Heart right ventricle (tissue), 16 donors: Measurements from ENCODE around the gene KRT84. TPM values are rescaled to one million over a fixed set of nuclear protein-coding genes. Genes with fewer than 3 reads are reported as not detected.

Source experiments
- ATAC-seq, 8 donors: fragments of 200-7000 bp; cut with Tn5 transposase; one replicate each; pipeline ENCODE4 v1.9.1; 2020; ENCODE audit warnings: mild to moderate bottlenecking in 8 of 8, moderate library complexity in 8 of 8, moderate number of reproducible peaks in 1 of 8
- DNase-seq, 2 donors: peaks; one replicate each; pipeline ENCODE4 v3.0.0-alpha.2; 2020
- H3K27ac ChIP-seq, 10 donors: fragments of 200-600 bp; sonication (generic) in 2 of 10; one replicate each; pipeline versions ENCODE4 v1.5.0 to v1.8.0; 2020 to 2022; ENCODE audit warnings: mild to moderate bottlenecking in 3 of 10
- H3K27me3 ChIP-seq, 7 donors: fragments of 200-600 bp; one replicate each; pipeline ENCODE4 v1.8.0; 2021 to 2022; ENCODE audit warnings: mild to moderate bottlenecking in 2 of 7
- H3K36me3 ChIP-seq, 9 donors: fragments of 200-600 bp; sonication (generic) in 1 of 9; one replicate each; pipeline versions ENCODE4 v1.5.0 to v1.8.0; 2020 to 2022; ENCODE audit warnings: mild to moderate bottlenecking in 2 of 9
- H3K4me1 ChIP-seq, 9 donors: fragments of 200-600 bp; sonication (generic) in 1 of 9; one replicate each; pipeline versions ENCODE4 v1.5.0 to v1.8.0; 2020 to 2022; ENCODE audit warnings: mild to moderate bottlenecking in 4 of 9
- H3K4me3 ChIP-seq, 10 donors: fragments of 200-600 bp; sonication (generic) in 2 of 10; one replicate each; pipeline versions ENCODE4 v1.5.0 to v1.8.0; 2020 to 2022; ENCODE audit warnings: mild to moderate bottlenecking in 7 of 10, moderate library complexity in 2 of 10
- H3K9me3 ChIP-seq, 11 donors: fragments of 200-600 bp in 10 of 11; sonication (generic) in 2 of 11; one replicate each; pipeline versions ENCODE4 v1.5.0 to v1.8.0; 2013 to 2022; ENCODE audit warnings: mild to moderate bottlenecking in 2 of 11, control low read depth in 1 of 11, moderate library complexity in 1 of 11
- WGBS, 2 donors: extraction: QIAGEN DNeasy Blood & Tissue Kit; methylation state at CpG; one replicate each; pipeline ENCODE4 v1.1.7; 2013; ENCODE audit warnings: inconsistent platforms in 1 of 2; 5-methylcytosine and 5-hydroxymethylcytosine counted together
- intact Hi-C, 10 donors: fragments of 100-400 bp; cut with DNase I; formaldehyde crosslinking; loops; one replicate each; pipeline versions ENCODE4 v1.11.1 to v1.14.2; 2022
- polyA plus RNA-seq, 2 donors: library from polyadenylated mRNA; stranded (reverse); fragments of 200-250 nt; gene quantifications; one replicate each; pipeline ENCODE4 v1.2.3, GENCODE V29; 2013
- total RNA-seq, 10 donors: library from RNA; stranded (reverse); fragmentation: NEBNext Ultra II Directional in 3 of 10; extraction: Animal tissue kit (Norgen Biotek cat#: 25700) in 3 of 10; gene quantifications; one replicate each; pipeline versions ENCODE4 v1.2.1 to v1.2.4, GENCODE V29; 2021 to 2023
- TF ChIP-seq, protein P1 (sequence below), 9 donors: fragments of 200-600 bp; sonication (generic) in 2 of 9; IDR thresholded peaks; one replicate each; pipeline versions ENCODE4 v1.5.0 to v1.8.0; 2021 to 2022; ENCODE audit warnings: antibody characterized with exemption in 9 of 9, mild to moderate bottlenecking in 5 of 9, moderate library complexity in 1 of 9
- donor health status: Arrhythmogenic right ventricular cardiomyopathy.
- donor health status: ischemic (EF 13 %, LVEDD 7.1; RV severe dilation, severe dysfunction).
- donor health status: healthy with polysubstance abuse.
- donor health status: DM: no; HTN: yes; CAD: no.
- donor health status: DM: no; HTN: no; CAD: no.
- donor health status: ischemic (EF 25% LVEDD 6.9; RV normal size, moderate dysfunction).
- donor health status: ischemic (EF 25% LVEDD 5.7; RV mildly dilated, moderate dysfunction).
- donor health status: healthy.
- donor health status: DM: yes; HTN: yes; CAD: no.
- donor health status: Ischemic cardiomyopathy.
- donor health status: ischemic (EF 35%, LVEDD 5.7; RV mildly dilated, moderate dysfunction).
- donor health status: nonischemic (EF 11% LVEDD 7.7; RV severe dilation, severe dysfunction).
- donor health status: DM: yes; HTN: yes; CAD: no.
- donor health status: PGD.
- donor health status: ischemic (EF 29% LVEDD 5.4; RV normal size, mild dysfunction).
- donor health status: nonischemic (EF 23%, LVEDD 6.1; RV moderate dilation, normal function).

Gene KRT84
- total and polyA plus RNA-seq, 12 donors, result not detected

DNA sequence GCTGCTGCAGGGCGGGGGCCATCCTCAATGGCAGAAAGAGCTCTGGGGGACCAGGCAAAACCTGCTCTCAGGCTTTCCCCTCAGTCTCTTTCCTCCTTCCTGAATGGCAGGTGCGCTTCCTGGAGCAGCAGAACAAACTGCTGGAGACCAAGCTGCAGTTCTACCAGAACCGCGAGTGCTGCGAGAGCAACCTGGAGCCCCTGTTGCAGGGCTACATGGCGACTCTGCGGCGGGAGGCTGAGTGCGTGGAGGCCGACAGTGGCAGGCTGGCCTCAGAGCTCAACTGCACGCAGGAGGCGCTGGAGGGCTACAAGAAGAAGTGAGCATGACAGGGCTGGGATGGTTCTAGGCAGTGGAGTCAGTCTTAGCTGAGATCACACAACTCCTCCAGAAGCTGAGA lies 41.3 kb downstream of the KRT84 start:
- Histone ChIP-seq H3K4me1 (peaks cover 0 to 13% (median 0%) of the 10 kb centered on the region in 9 donors), H3K9me3 (peaks cover 0 to 18% (median 7%) of the 10 kb centered on the region in 11 donors), H3K4me3 (no peak overlapping the region), H3K27ac (no peak overlapping the region), H3K36me3 (no peaks in the 10 kb centered on the region), H3K27me3 (peaks cover 0 to 12% (median 0%) of the 10 kb centered on the region in 7 donors)
- TF ChIP-seq, protein P1, sequence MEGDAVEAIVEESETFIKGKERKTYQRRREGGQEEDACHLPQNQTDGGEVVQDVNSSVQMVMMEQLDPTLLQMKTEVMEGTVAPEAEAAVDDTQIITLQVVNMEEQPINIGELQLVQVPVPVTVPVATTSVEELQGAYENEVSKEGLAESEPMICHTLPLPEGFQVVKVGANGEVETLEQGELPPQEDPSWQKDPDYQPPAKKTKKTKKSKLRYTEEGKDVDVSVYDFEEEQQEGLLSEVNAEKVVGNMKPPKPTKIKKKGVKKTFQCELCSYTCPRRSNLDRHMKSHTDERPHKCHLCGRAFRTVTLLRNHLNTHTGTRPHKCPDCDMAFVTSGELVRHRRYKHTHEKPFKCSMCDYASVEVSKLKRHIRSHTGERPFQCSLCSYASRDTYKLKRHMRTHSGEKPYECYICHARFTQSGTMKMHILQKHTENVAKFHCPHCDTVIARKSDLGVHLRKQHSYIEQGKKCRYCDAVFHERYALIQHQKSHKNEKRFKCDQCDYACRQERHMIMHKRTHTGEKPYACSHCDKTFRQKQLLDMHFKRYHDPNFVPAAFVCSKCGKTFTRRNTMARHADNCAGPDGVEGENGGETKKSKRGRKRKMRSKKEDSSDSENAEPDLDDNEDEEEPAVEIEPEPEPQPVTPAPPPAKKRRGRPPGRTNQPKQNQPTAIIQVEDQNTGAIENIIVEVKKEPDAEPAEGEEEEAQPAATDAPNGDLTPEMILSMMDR (IDR thresholded peaks at IDR 0.05), result no peak
- no peak for DNase-seq
- intact Hi-C loops, result no loop called here
- no peak for ATAC-seq
- 83 to 89% methylated on average over 12 of the region's 12 CpGs for WGBS, 2 donors

DNA sequence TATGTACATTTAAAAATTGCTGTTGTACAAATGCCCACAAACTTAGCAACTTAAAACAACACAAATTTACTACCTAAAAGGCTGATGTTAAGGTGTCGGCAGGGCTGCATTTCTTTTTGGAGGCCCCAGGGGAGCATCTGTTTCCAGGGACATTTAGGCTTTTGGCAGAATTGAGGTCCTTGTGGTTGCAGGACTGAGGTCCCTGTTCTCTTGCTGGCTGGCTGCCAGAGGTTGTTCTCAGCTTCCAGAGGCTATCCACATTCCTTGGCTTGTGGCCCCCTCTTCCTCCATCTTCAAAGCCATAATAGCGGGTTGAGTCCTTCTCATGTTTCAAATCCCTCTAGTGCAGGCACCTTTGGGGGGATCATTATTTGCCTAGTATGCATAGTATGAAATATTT lies 41.9 kb downstream of the KRT84 start:
- peaks cover 0 to 12% (median 3%) of the 10 kb centered on the region in 7 donors for H3K27me3 ChIP-seq
- DNase-seq (no peak), ATAC-seq (no peak)
- no peak overlapping the region for H3K27ac ChIP-seq
- peaks cover 0 to 13% (median 0%) of the 10 kb centered on the region in 9 donors for H3K4me1 ChIP-seq
- WGBS, 2 donors, result 63 to 87% methylated on average over 2 of the region's 2 CpGs
- TF ChIP-seq, protein P1 (IDR thresholded peaks at IDR 0.05), result no peak
- intact Hi-C loops, result no loop called here
- no peaks in the 10 kb centered on the region for H3K36me3 ChIP-seq
- H3K4me3 ChIP-seq, result no peak overlapping the region
- peaks cover 0 to 18% (median 7%) of the 10 kb centered on the region in 11 donors for H3K9me3 ChIP-seq

GRCh38 chr12:52342781-52343490 lies 42.5 kb downstream of the KRT84 start:
- DNase-seq (no peak), ATAC-seq (no peak)
- intact Hi-C loops, result no loop called here
- Histone ChIP-seq H3K4me1 (peaks cover 0 to 13% (median 0%) of the 10 kb centered on the region in 9 donors), H3K9me3 (peaks cover 0 to 18% (median 7%) of the 10 kb centered on the region in 11 donors), H3K27ac (no peak overlapping the region), H3K4me3 (no peak overlapping the region), H3K36me3 (no peaks in the 10 kb centered on the region), H3K27me3 (peaks cover 0 to 12% (median 3%) of the 10 kb centered on the region in 7 donors)
- TF ChIP-seq, protein P1 (IDR thresholded peaks at IDR 0.05), result no peak
- 82 to 89% methylated on average over 2 of the region's 2 CpGs for WGBS, 2 donors

GRCh38 chr12:52341066-52341580 lies 44.3 kb downstream of the KRT84 start:
- TF ChIP-seq, protein P1 (IDR thresholded peaks at IDR 0.05), result no peak
- intact Hi-C loops, result no loop called here
- WGBS, 2 donors, result 90 to 92% methylated on average over 14 of the region's 14 CpGs
- Histone ChIP-seq H3K27ac (no peak overlapping the region), H3K4me3 (no peak overlapping the region), H3K4me1 (peaks cover 0 to 5% (median 0%) of the 10 kb centered on the region in 9 donors), H3K9me3 (peaks cover 0 to 30% (median 15%) of the 10 kb centered on the region in 11 donors), H3K36me3 (no peaks in the 10 kb centered on the region), H3K27me3 (peaks cover 0 to 12% (median 3%) of the 10 kb centered on the region in 7 donors)
- DNase-seq, result no peak
- no peak for ATAC-seq
